Esophagus muscularis mucosa (tissue), 3 donors: Measurements from ENCODE around the gene TMUB2.

Experiments used
- CTCF ChIP-seq, 3 experiments: fragments of 200-600 bp in 2 of 3; fragments of 450-650 bp in 1 of 3; sonication (generic) in 2 of 3; IDR thresholded peaks; one replicate each; pipeline ENCODE4 v1.5.1; 2017 to 2019; ENCODE audit warnings: antibody characterized with exemption in 3 of 3, mild to moderate bottlenecking in 2 of 3, moderate library complexity in 1 of 3
- POLR2A ChIP-seq: fragments of 450-650 bp; IDR thresholded peaks from one replicate; pipeline ENCODE4 v1.6.1; 2017; ENCODE audit warnings: antibody characterized with exemption, moderate library complexity, mild to moderate bottlenecking, low read depth

GRCh38 chr17:44211281-44212265, 24.8 kb downstream of the TMUB2 start:
- no peak for TF ChIP-seq POLR2A
- TF ChIP-seq CTCF (IDR thresholded peaks at IDR 0.05) = no peak
